Loucy (cell line): ENCODE results near the gene B3GAT1.

Source experiments
- H2AFZ ChIP-seq: fragments of 200-600 bp; sonication (generic); 2 replicates; pipeline ENCODE4 v1.6.0; 2016; ENCODE audit warnings: antibody characterized with exemption, mild to moderate bottlenecking, low read length, moderate library complexity
- H3F3A ChIP-seq: fragments of 200-600 bp; 2 replicates; pipeline ENCODE4 v1.6.0; 2016; ENCODE audit warnings: antibody characterized with exemption, low read depth, mild to moderate bottlenecking
- H3K27me3 ChIP-seq: fragments of 200-600 bp; sonication (generic); 2 replicates; pipeline ENCODE4 v1.6.1; 2014; ENCODE audit warnings: low read length, mild to moderate bottlenecking; ENCODE audit not compliant: insufficient read depth, poor library complexity, severe bottlenecking
- H3K36me3 ChIP-seq: fragments of 200-600 bp; sonication (generic); 2 replicates; pipeline ENCODE4 v1.6.1; 2016; ENCODE audit warnings: low read length; ENCODE audit not compliant: insufficient read depth
- H3K4me1 ChIP-seq: fragments of 200-600 bp; sonication (generic); 2 replicates; pipeline ENCODE4 v1.5.1; 2014; ENCODE audit warnings: low read length, mild to moderate bottlenecking; ENCODE audit not compliant: insufficient read depth, poor library complexity, severe bottlenecking
- H3K4me2 ChIP-seq: fragments of 200-600 bp; sonication (generic); 2 replicates; pipeline ENCODE4 v1.6.0; 2014; ENCODE audit warnings: antibody characterized with exemption, low read length, low read depth, mild to moderate bottlenecking; ENCODE audit not compliant: poor library complexity, severe bottlenecking
- H3K4me3 ChIP-seq: fragments of 200-600 bp; sonication (generic); 2 replicates; pipeline ENCODE4 v1.5.1; 2014; ENCODE audit warnings: low read length, mild to moderate bottlenecking, mixed read lengths; ENCODE audit not compliant: poor library complexity, severe bottlenecking
- H3K79me2 ChIP-seq: fragments of 200-600 bp; sonication (generic); 2 replicates; pipeline ENCODE4 v1.6.1; 2014; ENCODE audit warnings: low read length; ENCODE audit not compliant: insufficient read depth
- H3K9ac ChIP-seq: fragments of 200-600 bp; sonication (generic); 2 replicates; pipeline ENCODE4 v1.6.0; 2014; ENCODE audit warnings: mild to moderate bottlenecking, low read depth, low read length, moderate library complexity; ENCODE audit not compliant: poor library complexity, severe bottlenecking
- H3K9me2 ChIP-seq: fragments of 200-600 bp; sonication (generic); replicated peaks from 2 replicates; pipeline ENCODE4 v1.6.1; 2016; ENCODE audit warnings: low read depth, low read length, mixed read lengths
- H3K9me3 ChIP-seq: fragments of 200-600 bp; sonication (generic); 2 replicates; pipeline ENCODE4 v1.6.1; 2014; ENCODE audit warnings: mild to moderate bottlenecking, antibody characterized with exemption, low read length, low read depth; ENCODE audit not compliant: insufficient read depth
- H4K20me1 ChIP-seq: fragments of 200-600 bp; sonication (generic); 2 replicates; pipeline ENCODE4 v1.6.0; 2014; ENCODE audit warnings: antibody characterized with exemption, low read length, mild to moderate bottlenecking; ENCODE audit not compliant: insufficient read depth, poor library complexity, severe bottlenecking
- CTCF ChIP-seq: fragments of 200-600 bp; sonication (generic); conservative IDR thresholded peaks from 2 replicates; pipeline ENCODE4 v1.5.1; 2014; ENCODE audit warnings: mild to moderate bottlenecking, antibody characterized with exemption, low read length
- EZH2phosphoT487 ChIP-seq: fragments of 200-600 bp; IDR thresholded peaks from 2 replicates; pipeline ENCODE4 v1.6.1; 2018; ENCODE audit warnings: antibody characterized with exemption, mild to moderate bottlenecking, moderate library complexity, borderline replicate concordance

Gene B3GAT1

GRCh38 chr11:134360050-134360835, 51.8 kb downstream of the B3GAT1 start:
- H3K4me2 ChIP-seq = peak overlapping the region; percentile 49
- no peaks in the 10 kb centered on the region for H3K9me3 ChIP-seq
- no peaks in the 10 kb centered on the region for H3K36me3 ChIP-seq
- H4K20me1 ChIP-seq = no peaks in the 10 kb centered on the region
- no peaks in the 10 kb centered on the region for H3K9me2 ChIP-seq
- TF ChIP-seq CTCF = peak; percentile 84
- no peak for TF ChIP-seq EZH2phosphoT487
- peak overlapping the region; percentile 45 for H3K9ac ChIP-seq
- H3K4me1 ChIP-seq = peaks cover 22% of the 10 kb centered on the region
- no peaks in the 10 kb centered on the region for H3F3A ChIP-seq
- H3K27me3 ChIP-seq = no peaks in the 10 kb centered on the region
- no peaks in the 10 kb centered on the region for H3K79me2 ChIP-seq
- peak overlapping the region; percentile 70 for H2AFZ ChIP-seq
- H3K4me3 ChIP-seq = peak overlapping the region; percentile 23

GRCh38 chr11:134359646-134360045, 52.4 kb downstream of the B3GAT1 start:
- H3K36me3 ChIP-seq = no peaks in the 10 kb centered on the region
- TF ChIP-seq CTCF (no peak), EZH2phosphoT487 (no peak)
- H4K20me1 ChIP-seq = no peaks in the 10 kb centered on the region
- no peaks in the 10 kb centered on the region for H3K9me3 ChIP-seq
- peak overlapping the region; percentile 45 for H3K9ac ChIP-seq
- peak overlapping the region; percentile 23 for H3K4me3 ChIP-seq
- H3K4me1 ChIP-seq = peaks cover 17% of the 10 kb centered on the region
- peak overlapping the region; percentile 49 for H3K4me2 ChIP-seq
- no peaks in the 10 kb centered on the region for H3F3A ChIP-seq
- no peaks in the 10 kb centered on the region for H3K27me3 ChIP-seq
- no peaks in the 10 kb centered on the region for H3K79me2 ChIP-seq
- H3K9me2 ChIP-seq = no peaks in the 10 kb centered on the region
- peak overlapping the region; percentile 70 for H2AFZ ChIP-seq

- no peaks in the 10 kb centered on the region for H3K79me2 ChIP-seq
- H3K9me3 ChIP-seq = no peaks in the 10 kb centered on the region
- H3K36me3 ChIP-seq = no peaks in the 10 kb centered on the region
- no peaks in the 10 kb centered on the region for H3K9me2 ChIP-seq
- TF ChIP-seq CTCF = no peak
- TF ChIP-seq EZH2phosphoT487 = no peak
- no peak overlapping the region for H3K4me3 ChIP-seq
- peak overlapping the region; percentile 45 for H3K9ac ChIP-seq
- H2AFZ ChIP-seq = no peak overlapping the region
- peak overlapping the region; percentile 7 for H3K4me2 ChIP-seq
- no peaks in the 10 kb centered on the region for H4K20me1 ChIP-seq
- H3F3A ChIP-seq = no peaks in the 10 kb centered on the region
- no peaks in the 10 kb centered on the region for H3K27me3 ChIP-seq
- peaks cover 15% of the 10 kb centered on the region for H3K4me1 ChIP-seq
Measured at GRCh38 chr11:134358856-134359490, 53.1 kb downstream of the B3GAT1 start.
